ENCODE results near the gene MASP2. TPM values are rescaled to one million over a fixed set of nuclear protein-coding genes. Genes with fewer than 3 reads are reported as not detected.
"Not testable (repeated sequence)": the region's sequence is repeated elsewhere in the genome, so short reads cannot be mapped to it uniquely, and the experiment has no call there.

The MASP2 gene
- total and polyA plus RNA-seq, 11 donors = not detected

GRCh38 chr1:11068600-11069473 lies 21.8 kb upstream of the MASP2 start:
- ATAC-seq (no peak), DNase-seq (no peak)
- Histone ChIP-seq H3K36me3 (peaks cover 0 to 100% (median 92%) of the 10 kb centered on the region in 9 donors), H3K4me1 (no peaks in the 10 kb centered on the region), H3K9me3 (peaks cover 0 to 3% (median 0%) of the 10 kb centered on the region in 12 donors), H3K27ac (no peak overlapping the region), H3K27me3 (no peaks in the 10 kb centered on the region), H3K4me3 (no peak overlapping the region)
- intact Hi-C loops (cut with DNase I) = no loop called here
- WGBS, 4 donors = 92 to 95% (median 94%) methylated on average over 16 to 17 of the region's 17 CpGs
- no peak for TF ChIP-seq CTCF (IDR thresholded peaks at IDR 0.05)
- TF ChIP-seq POLR2A (IDR thresholded peaks at IDR 0.05) = no peak

- no peak overlapping the region for H3K27ac ChIP-seq
- no peak for DNase-seq
- no peaks in the 10 kb centered on the region for H3K27me3 ChIP-seq
- TF ChIP-seq POLR2A (IDR thresholded peaks at IDR 0.05) = no peak
- TF ChIP-seq CTCF (IDR thresholded peaks at IDR 0.05) = no peak
- intact Hi-C loops (cut with DNase I) = no loop called here
- 92 to 95% (median 93%) methylated on average over 18 of the region's 18 CpGs for WGBS, 4 donors
- H3K9me3 ChIP-seq = peaks cover 0 to 3% (median 0%) of the 10 kb centered on the region in 12 donors
- H3K4me3 ChIP-seq = no peak overlapping the region
- no peaks in the 10 kb centered on the region for H3K4me1 ChIP-seq
- ATAC-seq = no peak
- H3K36me3 ChIP-seq = peaks cover 0 to 96% (median 88%) of the 10 kb centered on the region in 9 donors
Measured at GRCh38 chr1:11067716-11068599, 20.9 kb upstream of the MASP2 start.

- no peak overlapping the region for H3K27ac ChIP-seq
- no peak overlapping the region for H3K4me3 ChIP-seq
- 96 to 100% (median 98%) methylated on average over 1 of the region's 1 CpG for WGBS, 4 donors
- intact Hi-C loops (cut with DNase I) = no loop called here
- H3K36me3 ChIP-seq = peaks cover 0 to 75% (median 67%) of the 10 kb centered on the region in 9 donors
- TF ChIP-seq POLR2A (IDR thresholded peaks at IDR 0.05) (no peak), CTCF (IDR thresholded peaks at IDR 0.05) (no peak)
- no peak for DNase-seq
- peaks cover 0 to 12% (median 6%) of the 10 kb centered on the region in 12 donors for H3K4me1 ChIP-seq
- no peak for ATAC-seq
- no peaks in the 10 kb centered on the region for H3K27me3 ChIP-seq
- peaks cover 0 to 3% (median 0%) of the 10 kb centered on the region in 12 donors for H3K9me3 ChIP-seq
Measured at GRCh38 chr1:11065796-11066195, 18.8 kb upstream of the MASP2 start.

GRCh38 chr1:11064942-11065341 lies 17.9 kb upstream of the MASP2 start:
- Histone ChIP-seq H3K4me1 (peaks cover 0 to 17% (median 9%) of the 10 kb centered on the region in 12 donors), H3K4me3 (no peak overlapping the region), H3K27me3 (no peaks in the 10 kb centered on the region), H3K9me3 (peaks cover 0 to 3% (median 0%) of the 10 kb centered on the region in 12 donors), H3K27ac (no peak overlapping the region), H3K36me3 (peaks cover 0 to 66% (median 59%) of the 10 kb centered on the region in 9 donors)
- DNase-seq (no peak), ATAC-seq (no peak)
- WGBS, 4 donors = 96 to 99% (median 98%) methylated on average over 3 of the region's 3 CpGs
- TF ChIP-seq POLR2A (IDR thresholded peaks at IDR 0.05) = no peak
- no peak for TF ChIP-seq CTCF (IDR thresholded peaks at IDR 0.05)
- intact Hi-C loops (cut with DNase I) = no loop called here

GRCh38 chr1:11063937-11064537 lies 17.0 kb upstream of the MASP2 start:
- H3K9me3 ChIP-seq; H3K27ac ChIP-seq; H3K4me3 ChIP-seq; H3K27me3 ChIP-seq; ATAC-seq; DNase-seq; intact Hi-C loops (cut with DNase I): not testable (repeated sequence)
- Histone ChIP-seq H3K36me3 (peaks cover 0 to 57% (median 50%) of the 10 kb centered on the region in 9 donors), H3K4me1 (peaks cover 0 to 20% (median 11%) of the 10 kb centered on the region in 12 donors)
- 86 to 91% (median 86%) methylated on average over 17 to 18 of the region's 18 CpGs for WGBS, 4 donors
